LNCaP clone FGC (cell line): ENCODE results near the gene PCDHA2.
A peak's percentile ranks its signal among the peaks of the same experiment; 100 is the strongest.
"Not testable (repeated sequence)": the region's sequence is repeated elsewhere in the genome, so short reads cannot be mapped to it uniquely, and the experiment has no call there.

Experiments used
- DNase-seq: peaks from one replicate; pipeline ENCODE4 v3.0.0-alpha.2; 2011; ENCODE audit warnings: low read depth
- H3K4me3 ChIP-seq: 2 replicates; pipeline ENCODE4 v1.5.1; 2011; ENCODE audit warnings: mild to moderate bottlenecking, low read depth, low read length, control low read depth
- CTCF ChIP-seq: IDR thresholded peaks from 2 replicates; pipeline ENCODE4 v1.5.1; 2012; ENCODE audit warnings: mild to moderate bottlenecking; ENCODE audit not compliant: control insufficient read depth, insufficient read depth; ENCODE audit errors: extremely low read depth

Gene PCDHA2

GRCh38 chr5:140791089-140791488 is 3.6 kb upstream of the PCDHA2 start:
- DNase-seq = no peak
- H3K4me3 ChIP-seq = no peak overlapping the region
- TF ChIP-seq CTCF = no peak

GRCh38 chr5:140795259-140795641 is 598 bp downstream of the PCDHA2 start:
- H3K4me3 ChIP-seq = no peak overlapping the region
- peak; percentile 42; the same call in 1 of the 2 replicates for TF ChIP-seq CTCF
- no peak for DNase-seq

- not testable (repeated sequence) for H3K4me3 ChIP-seq, DNase-seq
Measured at GRCh38 chr5:140796072-140796717, 1.5 kb downstream of the PCDHA2 start.

GRCh38 chr5:140796718-140797095 is 2.1 kb downstream of the PCDHA2 start:
- TF ChIP-seq CTCF = no peak
- no peak for DNase-seq
- no peak overlapping the region for H3K4me3 ChIP-seq

GRCh38 chr5:140800816-140801493 is 6.3 kb downstream of the PCDHA2 start, which contains the start of gene PCDHA3:
TSS of gene PCDHA3 (plus strand) at chr5:140801057.
- DNase-seq = no peak
- H3K4me3 ChIP-seq = no peak within 1 kb of the TSS
- peak; percentile 36 for TF ChIP-seq CTCF

- peak; percentile 27; the same call in 1 of the 2 replicates for TF ChIP-seq CTCF
- H3K4me3 ChIP-seq = no peak overlapping the region
- DNase-seq = no peak
Measured at GRCh38 chr5:140801494-140801841, 6.8 kb downstream of the PCDHA2 start.

- DNase-seq, H3K4me3 ChIP-seq: not testable (repeated sequence)
Measured at GRCh38 chr5:140802381-140802780, 7.7 kb downstream of the PCDHA2 start.

- no peak for TF ChIP-seq CTCF
- no peak overlapping the region for H3K4me3 ChIP-seq
- no peak for DNase-seq
Measured at GRCh38 chr5:140802781-140803271, 8.2 kb downstream of the PCDHA2 start.
